Measurements from ENCODE around the gene NSMCE1. TPM values are rescaled to one million over a fixed set of nuclear protein-coding genes. Genes with fewer than 3 reads are reported as not detected.
"Not testable (repeated sequence)": the region's sequence is repeated elsewhere in the genome, so short reads cannot be mapped to it uniquely, and the experiment has no call there.

NSMCE1 gene
- total RNA-seq, 4 donors from 2014 or later, result 22.4 to 92.4 (median 29.5) TPM

- WGBS, 2 donors, result 83 to 89% methylated on average over 4 of the region's 4 CpGs
These were observed 1.8 kb upstream of the NSMCE1 start for GRCh38 chr16:27270349-27270748.

GRCh38 chr16:27269300-27270150 is 953 bp upstream of the NSMCE1 start:
- no peaks in the 10 kb centered on the region for H3K9me3 ChIP-seq
- H3K4me3 ChIP-seq, result peak overlapping the region; percentile 69 to 95 (median 80)
- TF ChIP-seq POLR2A (IDR thresholded peaks at IDR 0.05), result no peak
- no peak for TF ChIP-seq CTCF (IDR thresholded peaks at IDR 0.05)
- peak overlapping the region; percentile 83 to 95 (median 90) for H3K27ac ChIP-seq
- WGBS, 2 donors, result 79% methylated on average over 7 to 9 of the region's 9 CpGs
- H3K36me3 ChIP-seq, result no peaks in the 10 kb centered on the region
- H3K4me1 ChIP-seq, result peaks cover 11 to 23% (median 12%) of the 10 kb centered on the region in 3 donors
- no peaks in the 10 kb centered on the region for H3K27me3 ChIP-seq
- no peak for DNase-seq
- intact Hi-C loops (cut with DNase I), result no loop called here

More at GRCh38 chr16:27270349-27270748, 1.8 kb upstream of the NSMCE1 start:
- H3K27ac ChIP-seq, result no peak overlapping the region
- peaks cover 11 to 23% (median 12%) of the 10 kb centered on the region in 3 donors for H3K4me1 ChIP-seq
- H3K27me3 ChIP-seq, result no peaks in the 10 kb centered on the region
- no peaks in the 10 kb centered on the region for H3K36me3 ChIP-seq
- H3K9me3 ChIP-seq, result no peaks in the 10 kb centered on the region
- intact Hi-C loops (cut with DNase I), result no loop called here
- no peak overlapping the region for H3K4me3 ChIP-seq
- no peak for DNase-seq
- TF ChIP-seq POLR2A (IDR thresholded peaks at IDR 0.05), result no peak
- no peak for TF ChIP-seq CTCF (IDR thresholded peaks at IDR 0.05)

- Histone ChIP-seq H3K4me3 (no peak overlapping the region), H3K27ac (no peak overlapping the region), H3K9me3 (no peaks in the 10 kb centered on the region), H3K27me3 (no peaks in the 10 kb centered on the region), H3K36me3 (no peaks in the 10 kb centered on the region), H3K4me1 (peaks cover 11 to 43% (median 12%) of the 10 kb centered on the region in 3 donors)
- 78 to 89% methylated on average over 8 of the region's 8 CpGs for WGBS, 2 donors
- DNase-seq, result no peak
- intact Hi-C loops (cut with DNase I), result no loop called here
- TF ChIP-seq CTCF (IDR thresholded peaks at IDR 0.05) (no peak), POLR2A (IDR thresholded peaks at IDR 0.05) (no peak)
These were observed 1.4 kb downstream of the NSMCE1 start for GRCh38 chr16:27267037-27267677.

- peaks cover 11 to 52% (median 17%) of the 10 kb centered on the region in 3 donors for H3K4me1 ChIP-seq
- H3K27me3 ChIP-seq, result no peaks in the 10 kb centered on the region
- no peak for DNase-seq
- intact Hi-C loops (cut with DNase I), result no loop called here
- TF ChIP-seq POLR2A (IDR thresholded peaks at IDR 0.05) (no peak), CTCF (IDR thresholded peaks at IDR 0.05) (no peak)
- WGBS, 2 donors, result 83 to 95% methylated on average over 1 of the region's 1 CpG
- no peaks in the 10 kb centered on the region for H3K36me3 ChIP-seq
- H3K9me3 ChIP-seq, result no peaks in the 10 kb centered on the region
- H3K27ac ChIP-seq, result no peak overlapping the region
- H3K4me3 ChIP-seq, result no peak overlapping the region
These were observed 2.6 kb downstream of the NSMCE1 start for GRCh38 chr16:27265982-27266381.

- Histone ChIP-seq H3K27ac (peak overlapping the region in 3 of 4 donors; percentile 33 to 57 (median 41)), H3K4me3 (no peak overlapping the region), H3K9me3 (no peaks in the 10 kb centered on the region), H3K27me3 (no peaks in the 10 kb centered on the region), H3K4me1 (peaks cover 4 to 62% (median 18%) of the 10 kb centered on the region in 3 donors), H3K36me3 (no peaks in the 10 kb centered on the region)
- no peak for DNase-seq
- intact Hi-C loops (cut with DNase I), result no loop called here
- WGBS, 2 donors, result 38 to 48% methylated on average over 6 of the region's 6 CpGs
- TF ChIP-seq POLR2A (IDR thresholded peaks at IDR 0.05) (no peak), CTCF (IDR thresholded peaks at IDR 0.05) (no peak)
These were observed 4.4 kb downstream of the NSMCE1 start for GRCh38 chr16:27264151-27264550.

- H3K9me3 ChIP-seq; H3K36me3 ChIP-seq; DNase-seq; H3K27ac ChIP-seq; H3K4me3 ChIP-seq; H3K27me3 ChIP-seq; intact Hi-C loops (cut with DNase I): not testable (repeated sequence)
- 89 to 90% methylated on average over 2 of the region's 2 CpGs for WGBS, 2 donors
- peaks cover 7 to 67% (median 23%) of the 10 kb centered on the region in 3 donors for H3K4me1 ChIP-seq
These were observed 5.6 kb downstream of the NSMCE1 start for GRCh38 chr16:27262904-27263423.

Data from esophagus squamous epithelium (tissue), 5 donors.